Vagina (tissue), 2 donors: Measurements from ENCODE around the gene ELL3.

Experiments
- CTCF ChIP-seq, 3 experiments: fragments of 450-650 bp in 2 of 3; fragments of 200-600 bp in 1 of 3; sonication (generic) in 1 of 3; IDR thresholded peaks; one replicate each; pipeline ENCODE4 v1.5.1; 2017 to 2019; ENCODE audit warnings: antibody characterized with exemption in 3 of 3, mild to moderate bottlenecking in 2 of 3, moderate library complexity in 2 of 3
- POLR2A ChIP-seq, 2 donors: fragments of 450-650 bp; IDR thresholded peaks; one replicate each; pipeline ENCODE4 v1.6.1; 2017; ENCODE audit warnings: antibody characterized with exemption in 2 of 2, mild to moderate bottlenecking in 2 of 2, moderate library complexity in 2 of 2
- POLR2AphosphoS5 ChIP-seq, 2 donors: sonication (generic); formaldehyde crosslinking; IDR thresholded peaks; one replicate each; pipeline ENCODE4 v1.9.0; 2017; ENCODE audit warnings: antibody characterized with exemption in 2 of 2, mild to moderate bottlenecking in 2 of 2, low read depth in 1 of 2; ENCODE audit not compliant: insufficient read depth in 1 of 2

GRCh38 chr15:43824302-43825246 lies 47.8 kb upstream of the ELL3 start, which contains the start of gene MFAP1:
- TF ChIP-seq CTCF (IDR thresholded peaks at IDR 0.05), result no peak
- peak in 1 of 2 donors; percentile 62 for TF ChIP-seq POLR2A (IDR thresholded peaks at IDR 0.05)
- TF ChIP-seq POLR2AphosphoS5 (IDR thresholded peaks at IDR 0.05; ENCODE audit: insufficient read depth in 1 of 2, low read depth in 1 of 2), result peak; percentile 87 to 100
